A673 (cell line): ENCODE measurements around the gene CHRNA4.

Experiments used
- EZH2 ChIP-seq: fragments of 200-600 bp; sonication (generic); IDR thresholded peaks from 2 replicates; pipeline ENCODE4 v1.6.1; 2017; ENCODE audit warnings: borderline replicate concordance, low read depth, mild to moderate bottlenecking, mixed read lengths, antibody characterized with exemption, low read length; ENCODE audit not compliant: poor library complexity, severe bottlenecking
- TF ChIP-seq, protein P1 (sequence below): fragments of 300-800, 200-600 bp; sonication (generic); conservative IDR thresholded peaks from 2 replicates; pipeline ENCODE4 v1.5.1; 2017; ENCODE audit warnings: low read depth, mild to moderate bottlenecking, antibody characterized with exemption, low read length, moderate library complexity, mixed read lengths

DNA sequence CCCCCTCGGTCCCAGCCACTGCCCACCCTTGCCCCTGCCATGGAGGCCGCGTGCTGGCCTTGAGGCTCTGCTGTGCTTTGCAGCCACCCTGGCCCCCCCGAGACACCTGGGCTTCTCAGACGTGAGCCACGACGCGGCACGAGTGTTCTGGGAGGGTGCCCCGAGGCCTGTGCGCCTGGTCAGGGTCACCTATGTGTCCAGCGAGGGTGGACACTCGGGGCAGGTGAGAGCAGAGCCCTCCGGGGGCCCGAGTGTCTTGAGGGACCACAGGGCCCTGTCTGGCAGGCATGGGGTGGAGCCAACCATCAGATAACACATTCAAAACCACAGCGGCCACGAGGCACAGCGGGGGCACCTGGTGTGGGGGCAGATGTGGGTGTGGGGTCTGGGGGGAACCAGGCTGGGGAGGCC is 49.3 kb downstream of the CHRNA4 start:
- TF ChIP-seq, protein P1, sequence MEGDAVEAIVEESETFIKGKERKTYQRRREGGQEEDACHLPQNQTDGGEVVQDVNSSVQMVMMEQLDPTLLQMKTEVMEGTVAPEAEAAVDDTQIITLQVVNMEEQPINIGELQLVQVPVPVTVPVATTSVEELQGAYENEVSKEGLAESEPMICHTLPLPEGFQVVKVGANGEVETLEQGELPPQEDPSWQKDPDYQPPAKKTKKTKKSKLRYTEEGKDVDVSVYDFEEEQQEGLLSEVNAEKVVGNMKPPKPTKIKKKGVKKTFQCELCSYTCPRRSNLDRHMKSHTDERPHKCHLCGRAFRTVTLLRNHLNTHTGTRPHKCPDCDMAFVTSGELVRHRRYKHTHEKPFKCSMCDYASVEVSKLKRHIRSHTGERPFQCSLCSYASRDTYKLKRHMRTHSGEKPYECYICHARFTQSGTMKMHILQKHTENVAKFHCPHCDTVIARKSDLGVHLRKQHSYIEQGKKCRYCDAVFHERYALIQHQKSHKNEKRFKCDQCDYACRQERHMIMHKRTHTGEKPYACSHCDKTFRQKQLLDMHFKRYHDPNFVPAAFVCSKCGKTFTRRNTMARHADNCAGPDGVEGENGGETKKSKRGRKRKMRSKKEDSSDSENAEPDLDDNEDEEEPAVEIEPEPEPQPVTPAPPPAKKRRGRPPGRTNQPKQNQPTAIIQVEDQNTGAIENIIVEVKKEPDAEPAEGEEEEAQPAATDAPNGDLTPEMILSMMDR: no peak
- TF ChIP-seq EZH2: no peak
